HEK293T (cell line): ENCODE measurements around the gene SLC25A26.

Experiments
- BHLHE40 ChIP-seq: fragments of 450-650 bp; IDR thresholded peaks from 2 replicates; pipeline ENCODE4 v1.6.1; 2016; ENCODE audit warnings: mild to moderate bottlenecking, moderate library complexity, borderline replicate concordance
- ELF4 ChIP-seq: fragments of 450-650 bp; IDR thresholded peaks from 2 replicates; pipeline ENCODE4 v1.6.1; 2017; ENCODE audit warnings: antibody characterized with exemption
- FOXA1 ChIP-seq: fragments of 450-650 bp; IDR thresholded peaks from 2 replicates; pipeline ENCODE4 v1.6.1; 2016; ENCODE audit warnings: mild to moderate bottlenecking
- FOXK2 ChIP-seq: fragments of 450-650 bp; IDR thresholded peaks from 2 replicates; pipeline ENCODE4 v1.6.1; 2016; ENCODE audit warnings: mild to moderate bottlenecking
- FOXM1 ChIP-seq: fragments of 450-650 bp; IDR thresholded peaks from 2 replicates; pipeline ENCODE4 v1.6.1; 2017; ENCODE audit warnings: mild to moderate bottlenecking, borderline replicate concordance
- HDGF ChIP-seq: fragments of 450-650 bp; IDR thresholded peaks from 2 replicates; pipeline ENCODE4 v1.6.1; 2017; ENCODE audit warnings: antibody characterized with exemption, borderline replicate concordance
- LEF1 ChIP-seq: fragments of 450-650 bp; IDR thresholded peaks from 2 replicates; pipeline ENCODE4 v1.6.1; 2017; ENCODE audit warnings: mild to moderate bottlenecking, borderline replicate concordance
- NFRKB ChIP-seq: fragments of 450-650 bp; IDR thresholded peaks from 2 replicates; pipeline ENCODE4 v1.6.1; 2016; ENCODE audit warnings: mild to moderate bottlenecking, moderate library complexity
- SP1 ChIP-seq: fragments of 450-650 bp; IDR thresholded peaks from 2 replicates; pipeline ENCODE4 v1.6.1; 2017
- SUZ12 ChIP-seq: fragments of 450-650 bp; IDR thresholded peaks from 2 replicates; pipeline ENCODE4 v1.6.1; 2016; ENCODE audit warnings: mild to moderate bottlenecking
- TARDBP ChIP-seq: fragments of 450-650 bp; IDR thresholded peaks from 2 replicates; pipeline ENCODE4 v1.6.1; 2016

DNA sequence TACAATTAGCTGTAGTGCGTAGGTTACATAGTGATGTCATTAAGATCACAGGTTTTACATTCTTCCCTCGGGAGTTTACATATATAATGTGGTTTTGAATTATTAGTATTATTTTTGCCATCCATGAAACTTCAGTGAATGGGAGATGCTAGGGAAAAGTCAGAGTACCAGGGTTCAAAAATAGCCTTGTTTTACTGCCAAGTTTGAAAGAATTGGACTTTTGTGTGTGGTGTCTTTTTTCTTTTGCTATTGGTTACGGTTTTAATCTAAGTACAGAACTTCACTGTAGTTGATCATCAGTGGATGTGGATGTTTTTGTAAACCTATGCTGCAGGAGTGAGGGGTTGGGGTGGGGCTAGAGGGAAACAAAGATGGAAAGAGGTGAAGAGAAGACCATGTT is 20.7 kb downstream of the SLC25A26 start:
- TF ChIP-seq SUZ12 = no peak
- no peak for TF ChIP-seq FOXM1
- no peak for TF ChIP-seq LEF1
- no peak for TF ChIP-seq FOXK2
- TF ChIP-seq SP1 = no peak
- TF ChIP-seq BHLHE40 = no peak
- no peak for TF ChIP-seq FOXA1
- TF ChIP-seq TARDBP = no peak
- TF ChIP-seq HDGF = no peak
- TF ChIP-seq ELF4 = no peak
- TF ChIP-seq NFRKB = no peak
